ENCODE data around the gene YPEL5. TPM values are rescaled to one million over a fixed set of nuclear protein-coding genes. Genes with fewer than 3 reads are reported as not detected.

The YPEL5 gene
- total RNA-seq, 1 donor from 2014 or later, result 57.4 TPM

GRCh38 chr2:30149976-30150375 is 3.2 kb downstream of the YPEL5 start:
- no peaks in the 10 kb centered on the region for H3K9me3 Mint-ChIP-seq
- ATAC-seq (ENCODE audit: low read depth) (no peak), DNase-seq (no peak)
- peak overlapping the region; percentile 76 for H3K27ac Mint-ChIP-seq
- intact Hi-C loops (cut with micrococcal nuclease), result loop anchor here (5.0 to 10.0 kb wide), 6 partner anchors 985 to 1862 kb away; partner anchors contain the start of genes FOSL2, GALNT14, MEMO1 and PPP1CB
- POLR2A ChIA-PET, result interaction anchor here (0.7 to 5.7 kb wide), 3 partner anchors 8 to 179 kb away, joined by 5 to 34 read pairs (median 7); no protein-coding TSS in a partner anchor
- TF ChIP-seq CTCF (IDR thresholded peaks at IDR 0.05), result no peak
- CTCF ChIA-PET, result interaction anchor here (0.9 to 6.6 kb wide), 4 partner anchors 11 to 562 kb away, joined by 3 to 62 read pairs (median 18); no protein-coding TSS in a partner anchor
- peak overlapping the region; percentile 58 for H3K4me3 Mint-ChIP-seq
- H3K4me1 Mint-ChIP-seq, result peaks cover 62% of the 10 kb centered on the region
- peaks cover 52% of the 10 kb centered on the region for H3K36me3 Mint-ChIP-seq (ENCODE audit: low read depth)
- no peaks in the 10 kb centered on the region for H3K27me3 Mint-ChIP-seq

- no peaks in the 10 kb centered on the region for H3K9me3 Mint-ChIP-seq
- peaks cover 58% of the 10 kb centered on the region for H3K36me3 Mint-ChIP-seq (ENCODE audit: low read depth)
- peaks cover 63% of the 10 kb centered on the region for H3K4me1 Mint-ChIP-seq
- no peak for TF ChIP-seq CTCF (IDR thresholded peaks at IDR 0.05)
- ATAC-seq (ENCODE audit: low read depth), result no peak
- no peak overlapping the region for H3K4me3 Mint-ChIP-seq
- POLR2A ChIA-PET, result interaction anchor here (0.9 to 5.7 kb wide), 3 partner anchors 8 to 74 kb away, joined by 4 to 34 read pairs (median 7); no protein-coding TSS in a partner anchor
- CTCF ChIA-PET, result interaction anchor here (4.6 to 6.6 kb wide), 2 partner anchors 13 to 561 kb away, joined by 32 to 62 read pairs; no protein-coding TSS in a partner anchor
- intact Hi-C loops (cut with micrococcal nuclease), result no loop called here
- peak overlapping the region; percentile 76 for H3K27ac Mint-ChIP-seq
- no peaks in the 10 kb centered on the region for H3K27me3 Mint-ChIP-seq
- no peak for DNase-seq
Measured at GRCh38 chr2:30150786-30151185, 4.0 kb downstream of the YPEL5 start.

- H3K9me3 Mint-ChIP-seq, result no peaks in the 10 kb centered on the region
- intact Hi-C loops (cut with micrococcal nuclease), result no loop called here
- H3K27me3 Mint-ChIP-seq, result no peaks in the 10 kb centered on the region
- DNase-seq (no peak), ATAC-seq (ENCODE audit: low read depth) (no peak)
- ChIA-PET CTCF (interaction anchor here (6.6 kb wide), 1 partner anchor 11 kb away, joined by 62 read pairs; no protein-coding TSS in a partner anchor), POLR2A (no interaction called here)
- peaks cover 72% of the 10 kb centered on the region for H3K36me3 Mint-ChIP-seq (ENCODE audit: low read depth)
- no peak overlapping the region for H3K4me3 Mint-ChIP-seq
- H3K4me1 Mint-ChIP-seq, result peaks cover 59% of the 10 kb centered on the region
- no peak overlapping the region for H3K27ac Mint-ChIP-seq
- no peak for TF ChIP-seq CTCF (IDR thresholded peaks at IDR 0.05)
Measured at GRCh38 chr2:30152385-30152784, 5.6 kb downstream of the YPEL5 start.

- H3K4me1 Mint-ChIP-seq, result peaks cover 59% of the 10 kb centered on the region
- DNase-seq, result no peak
- H3K27ac Mint-ChIP-seq, result no peak overlapping the region
- no peak for TF ChIP-seq CTCF (IDR thresholded peaks at IDR 0.05)
- no peaks in the 10 kb centered on the region for H3K9me3 Mint-ChIP-seq
- intact Hi-C loops (cut with micrococcal nuclease), result no loop called here
- ChIA-PET POLR2A (no interaction called here), CTCF (interaction anchor here (0.6 to 2.9 kb wide), 4 partner anchors 9 to 556 kb away, joined by 3 to 16 read pairs (median 8); partner anchors contain the start of gene YPEL5)
- H3K27me3 Mint-ChIP-seq, result no peaks in the 10 kb centered on the region
- H3K36me3 Mint-ChIP-seq (ENCODE audit: low read depth), result peaks cover 85% of the 10 kb centered on the region
- no peak for ATAC-seq (ENCODE audit: low read depth)
- no peak overlapping the region for H3K4me3 Mint-ChIP-seq
Measured at GRCh38 chr2:30155202-30155601, 8.4 kb downstream of the YPEL5 start.

- ChIA-PET POLR2A (interaction anchor here (5.7 kb wide), 1 partner anchor 7 kb away, joined by 34 read pairs; the partner anchor contains the start of gene YPEL5), CTCF (interaction anchor here (1.1 to 2.9 kb wide), 3 partner anchors 9 to 556 kb away, joined by 5 to 16 read pairs (median 12); partner anchors contain the start of gene YPEL5)
- DNase-seq (no peak), ATAC-seq (ENCODE audit: low read depth) (no peak)
- no peak for TF ChIP-seq CTCF (IDR thresholded peaks at IDR 0.05)
- Mint-ChIP-seq H3K27me3 (no peaks in the 10 kb centered on the region), H3K4me3 (no peak overlapping the region), H3K27ac (no peak overlapping the region), H3K4me1 (peaks cover 57% of the 10 kb centered on the region), H3K9me3 (no peaks in the 10 kb centered on the region), H3K36me3 (ENCODE audit: low read depth) (peaks cover 85% of the 10 kb centered on the region)
- intact Hi-C loops (cut with micrococcal nuclease), result no loop called here
Measured at GRCh38 chr2:30155889-30156658, 9.3 kb downstream of the YPEL5 start.
